ENCODE results near the gene OCSTAMP. TPM values are rescaled to one million over a fixed set of nuclear protein-coding genes. Genes with fewer than 3 reads are reported as not detected.
A peak's percentile ranks its signal among the peaks of the same experiment; 100 is the strongest.

Gene OCSTAMP
- total and polyA plus RNA-seq, 10 of the 15 experiments (the other 5 are each of a cell fraction or from before 2014, with no cell fraction given): 0.09 to 0.46 (median 0.22) TPM; not detected in 2

DNA sequence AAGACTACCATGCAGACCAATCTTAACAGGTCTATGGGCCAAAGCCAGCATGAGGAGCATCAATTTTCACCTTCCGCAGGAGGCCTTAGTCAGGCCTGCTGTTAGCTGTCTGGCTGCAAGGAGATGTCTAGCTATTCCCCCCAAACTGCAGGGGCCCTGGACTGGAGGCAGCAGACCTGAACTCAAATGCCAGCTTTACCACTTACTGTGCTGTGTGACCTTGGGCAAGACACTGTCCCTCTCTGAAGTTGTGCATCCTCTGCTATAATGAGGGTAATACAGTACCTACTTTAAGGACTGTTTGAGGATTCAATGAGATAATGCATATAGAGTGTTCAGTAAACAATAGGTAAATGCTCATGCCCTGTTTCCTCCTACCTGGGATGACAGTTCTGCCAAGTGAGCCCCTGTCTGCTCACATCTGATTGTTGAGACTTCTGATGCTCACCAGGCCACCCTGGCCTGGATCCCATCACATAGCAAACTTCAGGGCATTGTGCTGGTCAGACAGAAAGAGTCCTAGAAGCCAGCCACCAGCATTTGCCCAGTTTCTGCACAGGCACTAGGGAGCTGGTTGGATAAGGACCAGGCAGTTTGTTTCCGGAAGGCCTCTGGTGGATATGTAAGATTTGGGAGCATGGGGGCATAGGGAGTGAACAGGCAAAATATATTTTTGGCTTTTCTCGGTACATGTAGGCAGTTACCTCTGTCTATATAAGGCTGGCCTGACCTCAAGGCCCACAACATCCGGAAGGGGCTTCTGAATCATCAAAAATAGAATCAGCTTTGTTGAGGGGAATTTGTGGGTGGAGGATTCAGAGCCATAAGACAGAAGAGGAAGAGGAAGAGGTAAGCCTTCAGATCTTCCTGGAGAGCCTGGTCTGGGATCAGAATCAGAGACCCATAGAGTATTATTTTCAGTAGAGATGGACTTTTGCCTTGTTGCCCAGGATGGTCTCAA is 2.3 kb upstream of the OCSTAMP start (continued):
- TF ChIP-seq ATF7 (IDR thresholded peaks at IDR 0.05; ENCODE audit: low read depth) (peak; percentile 40; the same call in 1 of the 2 replicates), EED (IDR thresholded peaks at IDR 0.05; ENCODE audit: low read depth) (peak; percentile 96), NR2C2 (IDR thresholded peaks at IDR 0.05; ENCODE audit: borderline replicate concordance, control insufficient read depth, insufficient read length, low read depth) (no peak), SUPT20H (IDR thresholded peaks at IDR 0.05; ENCODE audit: borderline replicate concordance, control insufficient read depth, low read depth, low read length) (no peak), PAX5 (IDR thresholded peaks at IDR 0.05; ENCODE audit: borderline replicate concordance, low read depth, low read length) (peak; percentile 72; the same call in 1 of the 2 replicates), MXI1 (IDR thresholded peaks at IDR 0.05; ENCODE audit: low read depth, low read length) (no peak), ZZZ3 (IDR thresholded peaks at IDR 0.05; ENCODE audit: control insufficient read depth, insufficient read length, low read depth) (no peak), SPI1 (IDR thresholded peaks at IDR 0.05; ENCODE audit: borderline replicate concordance, insufficient read depth, low read depth, low read length) (peak; percentile 82; the same call in 1 of the 2 replicates), BHLHE40 (IDR thresholded peaks at IDR 0.05; ENCODE audit: borderline replicate concordance in 1 of 2, low read depth in 2 of 2, low read length in 1 of 2) (0 out of 4 replicates have a peak, but pooled peaks of 1 of the 2 experiments have one; percentile 21), NR2C1 (IDR thresholded peaks at IDR 0.05) (no peak), ESRRA (IDR thresholded peaks at IDR 0.05; ENCODE audit: low read length) (no peak), MTA2 (IDR thresholded peaks at IDR 0.05; ENCODE audit: low read depth) (peak; percentile 38; the same call in 1 of the 2 replicates), SRF (IDR thresholded peaks at IDR 0.05; ENCODE audit: low read depth in 2 of 2, low read length in 2 of 2) (peak; percentile 73 to 95), ZBED1 (IDR thresholded peaks at IDR 0.05; ENCODE audit: borderline replicate concordance) (peak; percentile 73; the same call in 1 of the 2 replicates), CBFB (IDR thresholded peaks at IDR 0.05; ENCODE audit: low read depth) (peak; percentile 97), IKZF2 (IDR thresholded peaks at IDR 0.05) (peak; percentile 81 to 83; a peak in 2 of 4 replicates), FOXM1 (IDR thresholded peaks at IDR 0.05; ENCODE audit: low read depth, low read length) (peak; percentile 91), LARP7 (IDR thresholded peaks at IDR 0.05) (peak; percentile 49; the same call in 1 of the 2 replicates), RELA (IDR thresholded peaks at IDR 0.05; ENCODE audit: borderline replicate concordance, partially characterized antibody) (peak; percentile 56), TCF12 (IDR thresholded peaks at IDR 0.05; ENCODE audit: low read depth, low read length) (0 out of 2 replicates have a peak, but pooled peaks have one; percentile 38), JUNB (IDR thresholded peaks at IDR 0.05) (peak; percentile 51)
- TF ChIP-seq, protein P1, sequence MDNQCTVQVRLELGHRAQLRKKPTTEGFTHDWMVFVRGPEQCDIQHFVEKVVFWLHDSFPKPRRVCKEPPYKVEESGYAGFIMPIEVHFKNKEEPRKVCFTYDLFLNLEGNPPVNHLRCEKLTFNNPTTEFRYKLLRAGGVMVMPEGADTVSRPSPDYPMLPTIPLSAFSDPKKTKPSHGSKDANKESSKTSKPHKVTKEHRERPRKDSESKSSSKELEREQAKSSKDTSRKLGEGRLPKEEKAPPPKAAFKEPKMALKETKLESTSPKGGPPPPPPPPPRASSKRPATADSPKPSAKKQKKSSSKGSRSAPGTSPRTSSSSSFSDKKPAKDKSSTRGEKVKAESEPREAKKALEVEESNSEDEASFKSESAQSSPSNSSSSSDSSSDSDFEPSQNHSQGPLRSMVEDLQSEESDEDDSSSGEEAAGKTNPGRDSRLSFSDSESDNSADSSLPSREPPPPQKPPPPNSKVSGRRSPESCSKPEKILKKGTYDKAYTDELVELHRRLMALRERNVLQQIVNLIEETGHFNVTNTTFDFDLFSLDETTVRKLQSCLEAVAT (IDR thresholded peaks at IDR 0.05): 0 out of 2 replicates have a peak, but pooled peaks have one; percentile 22
- TF ChIP-seq, protein P2, sequence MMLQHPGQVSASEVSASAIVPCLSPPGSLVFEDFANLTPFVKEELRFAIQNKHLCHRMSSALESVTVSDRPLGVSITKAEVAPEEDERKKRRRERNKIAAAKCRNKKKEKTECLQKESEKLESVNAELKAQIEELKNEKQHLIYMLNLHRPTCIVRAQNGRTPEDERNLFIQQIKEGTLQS (IDR thresholded peaks at IDR 0.05; ENCODE audit: borderline replicate concordance, extremely low read depth, low read depth, low read length): no peak
- TF ChIP-seq, protein P3, sequence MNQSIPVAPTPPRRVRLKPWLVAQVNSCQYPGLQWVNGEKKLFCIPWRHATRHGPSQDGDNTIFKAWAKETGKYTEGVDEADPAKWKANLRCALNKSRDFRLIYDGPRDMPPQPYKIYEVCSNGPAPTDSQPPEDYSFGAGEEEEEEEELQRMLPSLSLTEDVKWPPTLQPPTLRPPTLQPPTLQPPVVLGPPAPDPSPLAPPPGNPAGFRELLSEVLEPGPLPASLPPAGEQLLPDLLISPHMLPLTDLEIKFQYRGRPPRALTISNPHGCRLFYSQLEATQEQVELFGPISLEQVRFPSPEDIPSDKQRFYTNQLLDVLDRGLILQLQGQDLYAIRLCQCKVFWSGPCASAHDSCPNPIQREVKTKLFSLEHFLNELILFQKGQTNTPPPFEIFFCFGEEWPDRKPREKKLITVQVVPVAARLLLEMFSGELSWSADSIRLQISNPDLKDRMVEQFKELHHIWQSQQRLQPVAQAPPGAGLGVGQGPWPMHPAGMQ (IDR thresholded peaks at IDR 0.05; ENCODE audit: borderline replicate concordance): no peak
